ENCODE measurements around the gene KCNA5.

DNA sequence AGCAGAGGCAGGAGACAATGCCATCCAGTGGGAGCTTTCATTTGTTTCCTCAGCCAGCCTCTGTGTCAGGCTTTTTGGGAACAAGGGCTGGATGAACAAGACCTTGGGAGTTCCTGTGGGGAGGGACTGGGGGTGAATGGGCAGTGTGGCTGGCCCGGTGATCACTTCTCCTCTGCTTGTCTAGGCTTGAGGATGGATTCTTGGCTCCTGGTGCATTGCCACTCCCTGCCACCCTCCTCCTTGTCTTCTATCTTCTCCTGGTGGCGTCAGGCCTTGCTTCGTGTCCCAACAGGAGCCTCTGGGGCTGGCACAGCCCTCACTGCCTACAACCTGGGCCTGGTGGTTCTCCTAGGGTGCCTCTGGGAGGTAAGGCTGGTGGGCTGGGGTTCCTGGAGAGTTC, 25.0 kb upstream of the KCNA5 start:
- TF ChIP-seq, protein P1, sequence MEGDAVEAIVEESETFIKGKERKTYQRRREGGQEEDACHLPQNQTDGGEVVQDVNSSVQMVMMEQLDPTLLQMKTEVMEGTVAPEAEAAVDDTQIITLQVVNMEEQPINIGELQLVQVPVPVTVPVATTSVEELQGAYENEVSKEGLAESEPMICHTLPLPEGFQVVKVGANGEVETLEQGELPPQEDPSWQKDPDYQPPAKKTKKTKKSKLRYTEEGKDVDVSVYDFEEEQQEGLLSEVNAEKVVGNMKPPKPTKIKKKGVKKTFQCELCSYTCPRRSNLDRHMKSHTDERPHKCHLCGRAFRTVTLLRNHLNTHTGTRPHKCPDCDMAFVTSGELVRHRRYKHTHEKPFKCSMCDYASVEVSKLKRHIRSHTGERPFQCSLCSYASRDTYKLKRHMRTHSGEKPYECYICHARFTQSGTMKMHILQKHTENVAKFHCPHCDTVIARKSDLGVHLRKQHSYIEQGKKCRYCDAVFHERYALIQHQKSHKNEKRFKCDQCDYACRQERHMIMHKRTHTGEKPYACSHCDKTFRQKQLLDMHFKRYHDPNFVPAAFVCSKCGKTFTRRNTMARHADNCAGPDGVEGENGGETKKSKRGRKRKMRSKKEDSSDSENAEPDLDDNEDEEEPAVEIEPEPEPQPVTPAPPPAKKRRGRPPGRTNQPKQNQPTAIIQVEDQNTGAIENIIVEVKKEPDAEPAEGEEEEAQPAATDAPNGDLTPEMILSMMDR (conservative IDR thresholded peaks at IDR 0.05; ENCODE audit: low read depth, low read length) = no peak
- no peak for TF ChIP-seq EZH2phosphoT487 (IDR thresholded peaks at IDR 0.05; ENCODE audit: borderline replicate concordance, low read length)
